Stimulated activated CD4-positive, alpha-beta T cell treated with anti-CD3 and anti-CD28 coated beads, Interleukin-4, amount 100 ng/mL, for 4 hours (primary cell): ENCODE results near the gene NLK.
A peak's percentile ranks its signal among the peaks of the same experiment; 100 is the strongest.
"Not testable (repeated sequence)": the region's sequence is repeated elsewhere in the genome, so short reads cannot be mapped to it uniquely, and the experiment has no call there.

Source experiments
- DNase-seq, 2 experiments: peaks; one replicate each; pipeline ENCODE4 v3.0.0-alpha.2; 2020

The NLK gene

GRCh38 chr17:28206292-28206691, 163.8 kb downstream of the NLK start:
- no peak for DNase-seq

GRCh38 chr17:28211811-28212210, 169.3 kb downstream of the NLK start:
- DNase-seq = no peak

- not testable (repeated sequence) for DNase-seq
These were observed 171.1 kb downstream of the NLK start for GRCh38 chr17:28213578-28213977.

GRCh38 chr17:28216052-28216451, 173.6 kb downstream of the NLK start:
- DNase-seq = no peak

GRCh38 chr17:28216528-28216927, 174.1 kb downstream of the NLK start:
- DNase-seq = no peak

- DNase-seq = no peak
These were observed 177.3 kb downstream of the NLK start for GRCh38 chr17:28219771-28220170.

GRCh38 chr17:28221751-28222414, 179.4 kb downstream of the NLK start:
- DNase-seq = no peak

GRCh38 chr17:28225271-28225670, 182.8 kb downstream of the NLK start:
- no peak for DNase-seq

GRCh38 chr17:28225867-28226266, 183.4 kb downstream of the NLK start:
- DNase-seq = no peak

- DNase-seq = no peak
These were observed 184.3 kb downstream of the NLK start for GRCh38 chr17:28226563-28227315.

- peak in 1 of 2 experiments; percentile 16 for DNase-seq
These were observed 185.0 kb downstream of the NLK start for GRCh38 chr17:28227316-28228108.

GRCh38 chr17:28228109-28228840, 185.8 kb downstream of the NLK start:
- DNase-seq = no peak

GRCh38 chr17:28228986-28229729, 186.7 kb downstream of the NLK start:
- no peak for DNase-seq

- DNase-seq = no peak
These were observed 187.5 kb downstream of the NLK start for GRCh38 chr17:28230011-28230410.

GRCh38 chr17:28230607-28231006, 188.1 kb downstream of the NLK start:
- DNase-seq = not testable (repeated sequence)

GRCh38 chr17:28231624-28232023, 189.1 kb downstream of the NLK start:
- not testable (repeated sequence) for DNase-seq

- not testable (repeated sequence) for DNase-seq
These were observed 190.7 kb downstream of the NLK start for GRCh38 chr17:28232966-28233870.

GRCh38 chr17:28233872-28234856, 191.7 kb downstream of the NLK start:
- not testable (repeated sequence) for DNase-seq

- not testable (repeated sequence) for DNase-seq
These were observed 192.7 kb downstream of the NLK start for GRCh38 chr17:28235066-28235700.
